Caco-2 (cell line): ENCODE data around the gene GABRB1. TPM values are rescaled to one million over a fixed set of nuclear protein-coding genes. Genes with fewer than 3 reads are reported as not detected.

Source experiments
- BruUV-seq: library from RNA; stranded (reverse); fragments of 400-500 nt; replicated peaks from 2 replicates; lab custom pipeline; 2021; lab: Mats Ljungman, UMichigan
- CTCF ChIA-PET: fragments of 300-600 bp; sonication (Branson Sonifier 250); formaldehyde crosslinking; loops from one replicate; lab custom pipeline; 2022; ENCODE audit warnings: antibody characterized with exemption; lab: Charles Lee
- POLR2A ChIA-PET: fragments of 300-600 bp; sonication (Branson Sonifier 250); formaldehyde crosslinking; loops from one replicate; lab custom pipeline; 2022; ENCODE audit warnings: antibody characterized with exemption; lab: Charles Lee
- DNase-seq, 2 experiments: peaks; one replicate each; pipeline versions ENCODE4 v3.0.0 to v3.0.0-alpha.2; 2020 to 2022
- H3K27me3 ChIP-seq: replicated peaks from 2 replicates; pipeline ENCODE4 v1.6.0; 2011; ENCODE audit warnings: low read length; ENCODE audit not compliant: control insufficient read depth, insufficient read depth
- H3K36me3 ChIP-seq: 2 replicates; pipeline ENCODE4 v1.5.1; 2011; ENCODE audit warnings: low read length; ENCODE audit not compliant: control insufficient read depth, insufficient read depth
- H3K4me1 ChIP-seq: fragments of 250-450 bp; sonication (Bioruptor Pico); 2 replicates; pipeline ENCODE4 v1.5.1; 2020; ENCODE audit warnings: mild to moderate bottlenecking
- H3K4me3 ChIP-seq: 2 replicates; pipeline ENCODE4 v1.5.1; 2011; ENCODE audit warnings: low read depth, mild to moderate bottlenecking, control low read depth, low read length
- H3K9me3 ChIP-seq: fragments of 250-450 bp; sonication (Bioruptor Pico); 2 replicates; pipeline ENCODE4 v1.5.1; 2020; ENCODE audit warnings: mild to moderate bottlenecking, moderate library complexity
- H3K27ac Mint-ChIP-seq: one replicate; pipeline ENCODE4 v1.8.0; 2022; ENCODE audit warnings: mixed read lengths; ENCODE audit not compliant: unreplicated experiment
- H3K27me3 Mint-ChIP-seq: one replicate; pipeline ENCODE4 v1.8.0; 2022; ENCODE audit warnings: mixed read lengths; ENCODE audit not compliant: insufficient read depth, unreplicated experiment
- H3K36me3 Mint-ChIP-seq: one replicate; pipeline ENCODE4 v1.8.0; 2022; ENCODE audit warnings: mild to moderate bottlenecking, mixed read lengths; ENCODE audit not compliant: insufficient read depth, unreplicated experiment
- H3K4me1 Mint-ChIP-seq: one replicate; pipeline ENCODE4 v1.8.0; 2022; ENCODE audit warnings: low read depth, mixed read lengths; ENCODE audit not compliant: unreplicated experiment
- H3K4me3 Mint-ChIP-seq: one replicate; pipeline ENCODE4 v1.8.0; 2022; ENCODE audit warnings: mild to moderate bottlenecking, moderate library complexity, mixed read lengths; ENCODE audit not compliant: unreplicated experiment
- H3K9me3 Mint-ChIP-seq: one replicate; pipeline ENCODE4 v1.8.0; 2022; ENCODE audit warnings: mixed read lengths; ENCODE audit not compliant: unreplicated experiment
- CTCF ChIP-seq, 2 experiments: fragments of 200-600 bp in 1 of 2; IDR thresholded peaks; 1 replicate in 1 of 2; 2 replicates in 1 of 2; pipeline versions ENCODE4 v1.5.1 to v1.8.0; 2011 to 2022; ENCODE audit warnings: antibody characterized with exemption in 1 of 2, control low read depth in 1 of 2, inconsistent platforms in 1 of 2, low read depth in 1 of 2, low read length in 1 of 2, mild to moderate bottlenecking in 1 of 2, moderate library complexity in 1 of 2; ENCODE audit not compliant: insufficient read depth in 1 of 2, severe bottlenecking in 1 of 2, unreplicated experiment in 1 of 2
- intact Hi-C: fragments of 100-400 bp; cut with micrococcal nuclease; formaldehyde crosslinking; loops from one replicate; pipeline ENCODE4 v1.10.0; 2022; ENCODE audit not compliant: unreplicated experiment
- total RNA-seq: library from RNA; stranded (reverse); gene quantifications from 2 replicates; pipeline ENCODE4 v1.2.3, GENCODE V29; 2022

GABRB1 gene
- total RNA-seq, 1 experiment from 2014 or later = 10.3 TPM

GRCh38 chr4:47010347-47010911, 20.9 kb upstream of the GABRB1 start:
- intact Hi-C loops = no loop called here
- Histone ChIP-seq H3K9me3 (no peaks in the 10 kb centered on the region), H3K4me1 (peaks cover 8% of the 10 kb centered on the region; the same call in 1 of the 2 replicates), H3K4me3 (no peak overlapping the region), H3K27me3 (no peaks in the 10 kb centered on the region), H3K36me3 (no peaks in the 10 kb centered on the region)
- no TSS peak for BruUV-seq
- H3K27me3 Mint-ChIP-seq = no peaks in the 10 kb centered on the region
- no peak for TF ChIP-seq CTCF (IDR thresholded peaks at IDR 0.05; ENCODE audit: insufficient read depth in 1 of 2, low read depth in 1 of 2, low read length in 1 of 2, severe bottlenecking in 1 of 2, unreplicated experiment in 1 of 2)
- no peaks in the 10 kb centered on the region for H3K9me3 Mint-ChIP-seq
- peaks cover 6% of the 10 kb centered on the region for H3K36me3 Mint-ChIP-seq
- H3K4me1 Mint-ChIP-seq = peaks cover 18% of the 10 kb centered on the region
- DNase-seq = no peak
- ChIA-PET CTCF (interaction anchor here (0.7 kb wide), 1 partner anchor 183 kb away, joined by 3 read pairs; no protein-coding TSS in a partner anchor), POLR2A (no interaction called here)
- H3K27ac Mint-ChIP-seq = no peak overlapping the region
- H3K4me3 Mint-ChIP-seq = no peak overlapping the region

GRCh38 chr4:47010912-47011446, 20.4 kb upstream of the GABRB1 start:
- Mint-ChIP-seq H3K4me1 (peaks cover 18% of the 10 kb centered on the region), H3K4me3 (no peak overlapping the region), H3K36me3 (peaks cover 6% of the 10 kb centered on the region), H3K27me3 (no peaks in the 10 kb centered on the region), H3K9me3 (no peaks in the 10 kb centered on the region), H3K27ac (no peak overlapping the region)
- Histone ChIP-seq H3K4me1 (peaks cover 8% of the 10 kb centered on the region; the same call in 1 of the 2 replicates), H3K4me3 (no peak overlapping the region), H3K27me3 (no peaks in the 10 kb centered on the region), H3K36me3 (no peaks in the 10 kb centered on the region), H3K9me3 (no peaks in the 10 kb centered on the region)
- CTCF ChIA-PET = interaction anchor here (0.5 to 1.1 kb wide), 3 partner anchors 184 to 1493 kb away, joined by 3 to 4 read pairs (median 3); no protein-coding TSS in a partner anchor
- intact Hi-C loops = no loop called here
- DNase-seq = peak in 1 of 2 experiments; percentile 22
- POLR2A ChIA-PET = no interaction called here
- TF ChIP-seq CTCF (IDR thresholded peaks at IDR 0.05; ENCODE audit: insufficient read depth in 1 of 2, low read depth in 1 of 2, low read length in 1 of 2, severe bottlenecking in 1 of 2, unreplicated experiment in 1 of 2) = no peak
- no TSS peak for BruUV-seq

GRCh38 chr4:47012676-47013075, 18.7 kb upstream of the GABRB1 start:
- H3K9me3 Mint-ChIP-seq = no peaks in the 10 kb centered on the region
- no peak for TF ChIP-seq CTCF (IDR thresholded peaks at IDR 0.05; ENCODE audit: insufficient read depth in 1 of 2, low read depth in 1 of 2, low read length in 1 of 2, severe bottlenecking in 1 of 2, unreplicated experiment in 1 of 2)
- BruUV-seq = no TSS peak
- POLR2A ChIA-PET = no interaction called here
- DNase-seq = no peak
- H3K4me3 ChIP-seq = no peak overlapping the region
- intact Hi-C loops = no loop called here
- no peak overlapping the region for H3K27ac Mint-ChIP-seq
- H3K4me1 Mint-ChIP-seq = peaks cover 13% of the 10 kb centered on the region
- no peaks in the 10 kb centered on the region for H3K27me3 Mint-ChIP-seq
- CTCF ChIA-PET = no interaction called here
- H3K4me3 Mint-ChIP-seq = no peak overlapping the region
- peaks cover 8% of the 10 kb centered on the region; the same call in 1 of the 2 replicates for H3K4me1 ChIP-seq
- H3K27me3 ChIP-seq = no peaks in the 10 kb centered on the region
- peaks cover 4% of the 10 kb centered on the region for H3K36me3 Mint-ChIP-seq
- H3K9me3 ChIP-seq = no peaks in the 10 kb centered on the region
- H3K36me3 ChIP-seq = no peaks in the 10 kb centered on the region
